22Rv1 (cell line): ENCODE measurements around the gene ADA.

Experiments
- ZFX ChIP-seq: fragments of 450-650 bp; IDR thresholded peaks from 2 replicates; pipeline ENCODE4 v1.6.1; 2017; ENCODE audit warnings: antibody characterized with exemption, borderline replicate concordance
- TF ChIP-seq, protein P1 (sequence below): fragments of 450-650 bp; IDR thresholded peaks from 2 replicates; pipeline ENCODE4 v1.5.1; 2017; ENCODE audit warnings: mild to moderate bottlenecking

DNA sequence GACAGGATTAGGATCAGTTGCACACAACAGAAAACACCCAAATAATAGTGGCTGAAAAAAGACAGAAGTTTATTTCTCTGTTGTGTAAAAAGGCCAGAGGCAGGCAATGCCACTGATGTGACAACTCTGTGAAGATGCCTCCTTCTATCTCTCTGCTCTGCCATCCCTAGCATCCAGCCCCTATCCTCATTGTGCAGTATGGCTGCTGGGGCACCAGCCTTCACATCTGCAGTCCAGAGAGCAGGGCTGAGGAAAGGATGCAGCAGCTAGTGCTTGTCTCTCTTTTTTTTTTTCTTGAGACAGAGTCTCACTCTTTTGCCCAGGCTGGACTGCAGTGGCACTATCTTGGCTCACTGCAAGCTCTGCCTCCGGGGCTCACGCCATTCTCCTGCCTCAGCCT is 6.4 kb upstream of the ADA start:
- TF ChIP-seq, protein P1, sequence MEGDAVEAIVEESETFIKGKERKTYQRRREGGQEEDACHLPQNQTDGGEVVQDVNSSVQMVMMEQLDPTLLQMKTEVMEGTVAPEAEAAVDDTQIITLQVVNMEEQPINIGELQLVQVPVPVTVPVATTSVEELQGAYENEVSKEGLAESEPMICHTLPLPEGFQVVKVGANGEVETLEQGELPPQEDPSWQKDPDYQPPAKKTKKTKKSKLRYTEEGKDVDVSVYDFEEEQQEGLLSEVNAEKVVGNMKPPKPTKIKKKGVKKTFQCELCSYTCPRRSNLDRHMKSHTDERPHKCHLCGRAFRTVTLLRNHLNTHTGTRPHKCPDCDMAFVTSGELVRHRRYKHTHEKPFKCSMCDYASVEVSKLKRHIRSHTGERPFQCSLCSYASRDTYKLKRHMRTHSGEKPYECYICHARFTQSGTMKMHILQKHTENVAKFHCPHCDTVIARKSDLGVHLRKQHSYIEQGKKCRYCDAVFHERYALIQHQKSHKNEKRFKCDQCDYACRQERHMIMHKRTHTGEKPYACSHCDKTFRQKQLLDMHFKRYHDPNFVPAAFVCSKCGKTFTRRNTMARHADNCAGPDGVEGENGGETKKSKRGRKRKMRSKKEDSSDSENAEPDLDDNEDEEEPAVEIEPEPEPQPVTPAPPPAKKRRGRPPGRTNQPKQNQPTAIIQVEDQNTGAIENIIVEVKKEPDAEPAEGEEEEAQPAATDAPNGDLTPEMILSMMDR, result no peak
- no peak for TF ChIP-seq ZFX
